Activated naive CD4-positive, alpha-beta T cell treated with anti-CD3 and anti-CD28 coated beads, Interleukin-2, amount 50 U/mL, for 72 hours (primary cell): ENCODE results near the gene SAYSD1. TPM values are rescaled to one million over a fixed set of nuclear protein-coding genes. Genes with fewer than 3 reads are reported as not detected.
"Not testable (repeated sequence)": the region's sequence is repeated elsewhere in the genome, so short reads cannot be mapped to it uniquely, and the experiment has no call there.

Experiments
- ATAC-seq, 2 donors: fragments of 150-1000 bp; cut with Tn5 transposase; 2 replicates each; pipeline ENCODE4 v1.10.0; 2021; ENCODE audit warnings: mild to moderate bottlenecking in 2 of 2, moderate library complexity in 2 of 2
- DNase-seq, 2 donors: peaks; one replicate each; pipeline ENCODE4 v3.0.0; 2021 to 2022; ENCODE audit warnings: low spot score in 2 of 2
- H3K27ac Mint-ChIP-seq, 2 donors: one replicate each; pipeline ENCODE4 v1.8.0; 2022; ENCODE audit warnings: mild to moderate bottlenecking in 2 of 2, mixed read lengths in 2 of 2
- H3K36me3 Mint-ChIP-seq, 2 donors: one replicate each; pipeline ENCODE4 v1.8.0; 2022; ENCODE audit warnings: mixed read lengths in 2 of 2
- H3K9me3 Mint-ChIP-seq, 2 donors: one replicate each; pipeline ENCODE4 v1.8.0; 2022; ENCODE audit warnings: mixed read lengths in 2 of 2
- total RNA-seq, 2 donors: library from RNA; stranded (reverse); gene quantifications; one replicate each; pipeline ENCODE4 v1.2.3, GENCODE V29; 2022

Gene SAYSD1, protein sequence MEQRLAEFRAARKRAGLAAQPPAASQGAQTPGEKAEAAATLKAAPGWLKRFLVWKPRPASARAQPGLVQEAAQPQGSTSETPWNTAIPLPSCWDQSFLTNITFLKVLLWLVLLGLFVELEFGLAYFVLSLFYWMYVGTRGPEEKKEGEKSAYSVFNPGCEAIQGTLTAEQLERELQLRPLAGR
- 10 to 100 TPM; 12.3 to 20.8 TPM for total RNA-seq

DNA sequence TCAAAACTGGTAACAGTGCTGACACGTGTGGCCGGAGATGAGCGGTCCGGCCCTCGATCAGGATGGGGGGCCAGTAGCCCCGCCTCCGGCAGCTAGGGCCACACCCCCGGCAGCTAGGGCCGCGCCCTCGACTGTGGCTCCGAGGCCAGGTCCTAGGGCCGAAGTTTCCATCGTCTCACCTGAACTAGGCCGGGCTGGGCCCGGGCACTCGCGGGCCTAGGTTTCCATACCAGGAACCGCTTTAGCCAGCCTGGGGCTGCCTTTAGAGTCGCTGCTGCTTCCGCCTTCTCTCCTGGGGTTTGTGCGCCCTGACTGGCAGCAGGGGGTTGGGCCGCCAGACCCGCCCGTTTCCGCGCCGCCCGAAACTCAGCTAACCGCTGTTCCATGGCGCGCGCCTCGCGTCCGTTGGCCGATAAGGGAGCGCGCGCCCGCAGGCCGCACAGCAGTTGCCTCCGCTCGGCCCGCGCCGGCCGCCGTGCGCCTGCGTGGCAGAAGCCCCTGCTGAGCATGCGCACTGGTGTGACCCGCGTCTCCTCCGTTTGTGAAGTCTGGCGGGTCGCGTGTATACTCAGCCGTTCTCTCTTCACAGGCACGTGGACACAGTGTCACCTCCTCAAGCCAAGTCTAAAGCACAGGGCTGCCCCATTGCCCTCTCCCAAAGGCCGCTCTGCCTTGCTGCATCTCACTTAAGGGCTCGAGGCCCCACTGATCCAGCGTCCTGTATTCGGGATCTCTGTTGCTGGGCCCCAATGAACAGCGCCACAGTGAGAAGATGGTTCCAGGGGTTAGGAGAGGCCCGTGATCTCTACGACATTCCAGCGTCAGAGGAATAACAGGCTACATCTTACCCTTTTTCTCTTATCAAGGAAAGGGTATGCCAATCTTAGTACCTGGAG is at the start of gene SAYSD1:
TSS of gene SAYSD1 (minus strand) at position 483 of the 896 bp plus-strand sequence. CDS start at position 386, 97 bp downstream.
- ATAC-seq = peak; percentile 75 to 88
- H3K36me3 Mint-ChIP-seq = peaks cover 0 to 24% of the 10 kb centered on the region in 2 donors
- DNase-seq = peak; percentile 91 to 97
- H3K27ac Mint-ChIP-seq = peak within 1 kb of the TSS; percentile 96 to 98
- H3K9me3 Mint-ChIP-seq = peaks cover 5 to 8% of the 10 kb centered on the region in 2 donors

DNA sequence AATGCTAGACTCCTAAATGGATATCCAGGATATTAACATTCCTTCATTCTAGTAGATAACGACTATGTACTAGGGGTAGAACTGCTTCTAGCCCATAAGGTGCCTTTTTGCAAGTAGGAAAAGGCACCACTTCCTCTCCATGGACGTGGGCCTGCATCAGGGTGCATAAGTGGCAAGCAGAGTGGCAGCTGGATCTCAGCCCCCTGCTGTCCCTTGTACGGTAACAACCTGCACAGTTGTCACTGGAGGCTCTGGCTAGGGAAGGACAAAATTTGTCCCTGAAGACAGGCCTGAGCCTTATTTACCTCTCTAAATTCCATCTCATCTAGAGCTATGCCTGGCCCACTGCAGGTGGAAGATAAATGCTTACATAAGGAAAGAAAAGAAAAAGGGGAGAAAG is 42.5 kb upstream of the SAYSD1 start:
- Mint-ChIP-seq H3K36me3 (peaks cover 0 to 5% of the 10 kb centered on the region in 2 donors), H3K27ac (no peak overlapping the region), H3K9me3 (peaks cover 0 to 3% of the 10 kb centered on the region in 2 donors)
- ATAC-seq (no peak), DNase-seq (no peak)

DNA sequence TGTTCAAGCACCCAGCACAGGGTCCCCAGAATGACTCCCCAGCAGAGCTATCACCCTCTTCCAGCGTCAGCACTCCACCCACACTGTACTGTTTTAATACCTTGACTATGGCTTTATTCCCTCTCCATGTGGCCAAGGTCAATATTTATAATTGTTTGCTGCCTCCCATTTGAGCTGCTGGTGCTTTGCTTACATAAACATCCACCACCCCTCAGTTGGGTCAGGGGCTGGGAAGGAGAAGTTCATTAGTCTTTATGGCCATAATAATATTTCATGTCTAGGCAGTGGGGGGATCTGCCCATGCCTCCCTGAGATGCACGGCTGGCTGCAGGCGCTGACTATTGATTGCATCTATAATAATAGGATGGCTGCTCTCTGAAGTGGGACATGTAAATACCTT is 41.8 kb upstream of the SAYSD1 start:
- DNase-seq = no peak
- Mint-ChIP-seq H3K9me3 (peaks cover 0 to 3% of the 10 kb centered on the region in 2 donors), H3K27ac (no peak overlapping the region), H3K36me3 (peaks cover 0 to 9% of the 10 kb centered on the region in 2 donors)
- ATAC-seq = no peak

DNA sequence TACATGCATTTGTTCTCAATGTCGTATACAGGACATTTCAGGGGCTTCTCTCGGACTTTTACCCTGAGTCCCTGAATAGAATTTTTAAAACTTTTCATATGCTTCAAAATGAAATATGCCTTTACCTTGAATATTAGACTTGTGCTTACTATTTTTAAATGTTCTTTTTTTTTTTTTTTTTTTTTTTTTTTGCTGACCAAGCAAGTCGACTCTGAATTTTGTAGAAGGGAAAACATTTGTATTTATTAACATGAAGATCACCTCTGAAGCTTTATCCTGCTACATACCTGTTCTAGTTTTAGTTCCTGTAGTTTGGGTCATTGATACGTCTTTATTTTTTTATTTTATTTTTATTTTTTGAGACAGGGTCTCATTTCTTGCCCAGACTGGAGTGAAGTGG is 39.7 kb upstream of the SAYSD1 start:
- no peak for ATAC-seq
- peak overlapping the region in 1 of 2 donors; percentile 82 for H3K27ac Mint-ChIP-seq
- peaks cover 0 to 9% of the 10 kb centered on the region in 2 donors for H3K36me3 Mint-ChIP-seq
- no peak for DNase-seq
- H3K9me3 Mint-ChIP-seq = peaks cover 0 to 3% of the 10 kb centered on the region in 2 donors

DNA sequence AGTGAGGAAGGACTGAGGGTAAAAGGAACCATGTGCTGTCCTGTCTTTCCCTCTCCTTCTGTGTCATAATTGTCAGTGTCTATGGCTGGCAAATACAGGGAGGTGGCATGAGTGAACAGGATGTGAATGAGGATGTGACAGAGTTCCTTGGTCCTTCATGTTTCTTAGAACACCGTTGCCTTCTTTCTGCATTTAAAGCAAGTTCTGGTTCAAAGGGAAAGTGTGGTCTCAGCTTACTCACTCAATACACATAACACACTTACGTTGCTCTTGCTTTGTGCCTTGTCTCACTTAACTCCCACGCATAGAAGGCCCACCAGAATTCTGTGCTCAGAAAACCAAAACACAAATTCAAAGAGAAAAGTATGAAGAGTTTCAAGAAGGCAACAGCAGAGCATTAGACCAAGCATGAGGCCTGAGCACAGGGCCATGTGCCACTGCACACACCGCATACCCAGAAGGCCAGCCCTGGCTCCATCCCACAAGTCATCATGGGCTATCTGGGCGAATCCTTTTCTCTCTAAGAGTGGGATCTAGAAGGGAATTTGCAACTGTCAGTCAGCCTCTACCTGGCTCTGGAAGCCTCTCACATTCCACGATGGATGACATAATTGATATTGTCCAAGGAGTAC is 38.9 kb upstream of the SAYSD1 start:
- ATAC-seq (peak; percentile 95 to 97), DNase-seq (peak in 1 of 2 donors; percentile 48)
- Mint-ChIP-seq H3K27ac (peak overlapping the region; percentile 33 to 82), H3K9me3 (no peaks in the 10 kb centered on the region), H3K36me3 (peaks cover 0 to 5% of the 10 kb centered on the region in 2 donors)

DNA sequence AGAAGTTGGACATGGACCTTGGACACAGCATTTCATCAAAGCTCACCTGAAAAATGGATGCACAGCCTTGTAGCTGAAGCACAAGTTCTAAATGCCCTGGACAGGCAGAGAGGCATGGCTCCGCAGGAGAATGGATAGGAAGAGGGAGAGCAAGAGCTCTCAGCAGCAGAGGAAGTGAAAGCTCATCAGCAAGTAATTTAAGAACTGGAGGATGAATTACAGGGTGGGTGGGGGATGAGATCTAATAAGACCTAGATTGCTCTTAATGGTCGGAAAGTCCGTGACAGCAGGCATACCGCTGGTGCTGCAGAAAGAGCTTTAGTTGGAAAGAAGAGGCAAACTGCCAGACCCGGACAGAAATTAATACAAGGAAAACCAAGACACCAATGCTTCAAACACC is 37.3 kb upstream of the SAYSD1 start:
- Mint-ChIP-seq H3K27ac (no peak overlapping the region), H3K9me3 (no peaks in the 10 kb centered on the region), H3K36me3 (peaks cover 0 to 4% of the 10 kb centered on the region in 2 donors)
- ATAC-seq (no peak), DNase-seq (no peak)

DNA sequence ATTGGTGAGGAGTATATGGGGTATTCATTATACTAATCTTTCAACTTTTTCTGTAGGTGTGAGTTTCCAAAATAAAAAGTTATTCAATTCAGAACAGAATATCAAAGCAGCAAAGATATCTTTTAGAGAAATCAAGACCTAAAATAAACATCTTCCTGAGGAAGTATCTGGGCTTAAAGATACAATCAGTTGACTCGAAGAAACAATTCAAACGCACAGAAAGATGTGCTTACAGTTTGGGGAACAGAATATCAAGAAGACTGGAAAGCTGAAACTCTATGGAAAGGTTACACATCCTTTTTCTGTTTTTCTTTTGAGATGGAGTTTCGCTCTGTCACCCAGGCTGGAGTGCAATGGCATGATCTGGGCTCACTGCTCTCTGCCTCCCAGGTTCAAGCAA is 36.2 kb upstream of the SAYSD1 start:
- no peaks in the 10 kb centered on the region for H3K9me3 Mint-ChIP-seq
- H3K36me3 Mint-ChIP-seq = peaks cover 0 to 4% of the 10 kb centered on the region in 2 donors
- ATAC-seq (no peak), DNase-seq (no peak)
- no peak overlapping the region for H3K27ac Mint-ChIP-seq

GRCh38 chr6:39144481-39145173 is 29.6 kb upstream of the SAYSD1 start:
- Mint-ChIP-seq H3K36me3 (no peaks in the 10 kb centered on the region), H3K9me3 (no peaks in the 10 kb centered on the region), H3K27ac (no peak overlapping the region)
- DNase-seq (no peak), ATAC-seq (no peak)

- H3K36me3 Mint-ChIP-seq = no peaks in the 10 kb centered on the region
- no peak overlapping the region for H3K27ac Mint-ChIP-seq
- no peak for DNase-seq
- H3K9me3 Mint-ChIP-seq = peaks cover 0 to 6% of the 10 kb centered on the region in 2 donors
- no peak for ATAC-seq
These were observed 28.4 kb upstream of the SAYSD1 start for GRCh38 chr6:39143238-39143930.

- Mint-ChIP-seq H3K27ac (peak overlapping the region in 1 of 2 donors; percentile 76), H3K9me3 (peaks cover 4 to 12% of the 10 kb centered on the region in 2 donors), H3K36me3 (peaks cover 0 to 6% of the 10 kb centered on the region in 2 donors)
- ATAC-seq = peak in 1 of 2 donors; percentile 46
- no peak for DNase-seq
These were observed 25.7 kb upstream of the SAYSD1 start for GRCh38 chr6:39140556-39141167.

- peak in 1 of 2 donors; percentile 45 for DNase-seq
- H3K9me3 Mint-ChIP-seq = peaks cover 4 to 12% of the 10 kb centered on the region in 2 donors
- no peak for ATAC-seq
- peaks cover 0 to 6% of the 10 kb centered on the region in 2 donors for H3K36me3 Mint-ChIP-seq
- no peak overlapping the region for H3K27ac Mint-ChIP-seq
These were observed 22.3 kb upstream of the SAYSD1 start for GRCh38 chr6:39137245-39137644.

DNA sequence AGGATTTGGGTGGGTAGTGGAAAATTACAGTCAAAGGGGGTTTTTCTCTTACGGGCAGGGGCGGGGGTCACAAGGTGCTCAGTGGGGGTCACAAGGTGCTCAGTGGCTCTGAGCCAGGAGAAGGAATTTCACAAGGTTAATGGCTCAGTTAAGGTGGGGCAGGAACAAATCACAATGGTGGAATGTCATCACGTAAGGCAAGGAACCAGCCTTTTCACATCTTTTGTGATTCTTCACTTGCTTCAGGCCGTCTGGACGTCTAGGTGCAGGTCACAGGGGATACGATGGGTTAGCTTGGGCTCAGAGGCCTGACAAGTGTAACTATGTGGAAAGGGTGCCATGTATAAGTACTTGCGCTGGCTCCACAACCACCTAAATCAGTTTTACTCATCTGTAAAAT is 21.2 kb upstream of the SAYSD1 start:
- peaks cover 4 to 12% of the 10 kb centered on the region in 2 donors for H3K9me3 Mint-ChIP-seq
- H3K36me3 Mint-ChIP-seq, DNase-seq, ATAC-seq, H3K27ac Mint-ChIP-seq: not testable (repeated sequence)

GRCh38 chr6:39134761-39135160 is 19.8 kb upstream of the SAYSD1 start:
- not testable (repeated sequence) for H3K36me3 Mint-ChIP-seq, ATAC-seq, H3K27ac Mint-ChIP-seq, DNase-seq
- peaks cover 4 to 12% of the 10 kb centered on the region in 2 donors for H3K9me3 Mint-ChIP-seq

GRCh38 chr6:39130691-39131090 is 15.7 kb upstream of the SAYSD1 start:
- no peaks in the 10 kb centered on the region for H3K36me3 Mint-ChIP-seq
- peaks cover 0 to 10% of the 10 kb centered on the region in 2 donors for H3K9me3 Mint-ChIP-seq
- no peak for DNase-seq
- no peak for ATAC-seq
- H3K27ac Mint-ChIP-seq = no peak overlapping the region

DNA sequence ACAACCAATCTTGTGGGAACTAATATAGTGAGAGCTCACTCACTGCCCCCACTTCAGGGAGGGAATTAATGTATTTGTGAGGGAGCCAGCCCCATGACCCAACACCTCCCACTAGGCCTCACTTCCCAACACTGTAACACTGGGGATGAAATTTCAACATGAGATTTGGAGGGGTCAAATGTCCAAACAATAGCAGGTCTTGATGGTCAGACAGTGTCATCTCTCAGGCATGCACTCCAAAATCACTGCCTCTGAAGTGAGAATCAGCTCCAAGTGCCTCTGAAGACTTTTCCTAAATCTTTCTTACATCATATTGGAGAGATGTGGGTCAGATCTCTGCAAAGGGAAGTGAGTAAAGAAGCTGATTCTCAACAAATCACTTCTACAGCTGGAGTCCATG is 13.8 kb upstream of the SAYSD1 start:
- ATAC-seq = no peak

More for the DNA sequence above, 13.8 kb upstream of the SAYSD1 start:
- Mint-ChIP-seq H3K27ac (no peak overlapping the region), H3K36me3 (no peaks in the 10 kb centered on the region), H3K9me3 (peaks cover 0 to 13% of the 10 kb centered on the region in 2 donors)
- no peak for DNase-seq
